SH-SY5Y (cell line): ENCODE data around the gene ARSB.

ENCODE experiments used
- GATA2 ChIP-seq: IDR thresholded peaks from 2 replicates; pipeline ENCODE4 v1.6.1; 2011; ENCODE audit warnings: mild to moderate bottlenecking, low read depth, low read length
- GATA3 ChIP-seq: IDR thresholded peaks from 2 replicates; pipeline ENCODE4 v1.6.1; 2011; ENCODE audit warnings: low read depth, mild to moderate bottlenecking, low read length, moderate library complexity

GRCh38 chr5:78838753-78839152 is 146.4 kb downstream of the ARSB start:
- TF ChIP-seq GATA3 (no peak), GATA2 (no peak)
